Brain microvascular endothelial cell (primary cell): Measurements from ENCODE around the gene EBF3.

Experiments used
- DNase-seq: peaks from one replicate; pipeline ENCODE4 v3.0.0-alpha.2; 2020
- H3K27ac ChIP-seq: fragments of 250-450 bp; sonication (Bioruptor Pico); 2 replicates; pipeline ENCODE4 v1.5.1; 2020; ENCODE audit warnings: mild to moderate bottlenecking, moderate library complexity
- H3K27me3 ChIP-seq: fragments of 250-450 bp; sonication (Bioruptor Pico); replicated peaks from 2 replicates; pipeline ENCODE4 v1.5.1; 2020; ENCODE audit warnings: mild to moderate bottlenecking
- H3K36me3 ChIP-seq: fragments of 250-450 bp; sonication (Bioruptor Pico); replicated peaks from 2 replicates; pipeline ENCODE4 v1.5.1; 2020; ENCODE audit warnings: mild to moderate bottlenecking
- H3K4me3 ChIP-seq: 2 replicates; pipeline ENCODE4 v1.5.1; 2011; ENCODE audit warnings: low read depth, mild to moderate bottlenecking, control low read depth, low read length, moderate library complexity
- CTCF ChIP-seq: IDR thresholded peaks from 2 replicates; pipeline ENCODE4 v1.5.1; 2011; ENCODE audit warnings: low read depth, mild to moderate bottlenecking, moderate library complexity, low read length, control low read depth, inconsistent platforms; ENCODE audit errors: missing control alignments
- in situ Hi-C: cut with HindIII; loops from 2 replicates; pipeline ENCODE4 v1.10.0; 2017; ENCODE audit warnings: low sequenced_read_pairs, low pct_ligation_motif_present

Gene EBF3

GRCh38 chr10:129785536-129785981 is 178.5 kb downstream of the EBF3 start:
- TF ChIP-seq CTCF, result no peak
- no peaks in the 10 kb centered on the region for H3K27me3 ChIP-seq
- in situ Hi-C loops, result no loop called here
- H3K36me3 ChIP-seq, result no peaks in the 10 kb centered on the region
- DNase-seq, result no peak
- H3K27ac ChIP-seq, result no peak overlapping the region
- no peak overlapping the region for H3K4me3 ChIP-seq
